Astrocyte (in vitro differentiated cells and primary cell): ENCODE measurements around the gene ERICH6. TPM values are rescaled to one million over a fixed set of nuclear protein-coding genes. Genes with fewer than 3 reads are reported as not detected.

Experiments
- DNase-seq: peaks from one replicate; pipeline ENCODE4 v3.0.0-alpha.2; 2010; ENCODE audit warnings: low read depth
- FAIRE-seq: peaks from 2 replicates; lab custom pipeline; 2011; peaks lifted over from hg19 to GRCh38; lab: Jason Lieb, UNC
- H2AFZ ChIP-seq: 2 replicates; pipeline ENCODE4 v1.6.0; 2012; ENCODE audit warnings: low read depth, low read length, inconsistent platforms
- H3K27ac ChIP-seq: 2 replicates; pipeline ENCODE4 v1.5.1; 2011; ENCODE audit warnings: low read depth, low read length, inconsistent platforms
- H3K27me3 ChIP-seq: 2 replicates; pipeline ENCODE4 v1.6.0; 2011; ENCODE audit warnings: low read length, inconsistent platforms; ENCODE audit not compliant: insufficient read depth
- H3K36me3 ChIP-seq: 2 replicates; pipeline ENCODE4 v1.5.1; 2011; ENCODE audit warnings: low read length, inconsistent platforms; ENCODE audit not compliant: insufficient read depth
- H3K4me1 ChIP-seq: 2 replicates; pipeline ENCODE4 v1.5.1; 2011; ENCODE audit warnings: low read length, inconsistent platforms; ENCODE audit not compliant: insufficient read depth
- H3K4me2 ChIP-seq: 2 replicates; pipeline ENCODE4 v1.6.0; 2012; ENCODE audit warnings: low read length, inconsistent platforms
- H3K4me3 ChIP-seq: 2 replicates; pipeline ENCODE4 v1.5.1; 2011; ENCODE audit warnings: low read depth, mild to moderate bottlenecking, low read length, inconsistent platforms; ENCODE audit not compliant: insufficient read depth
- H3K79me2 ChIP-seq: 2 replicates; pipeline ENCODE4 v1.6.0; 2012; ENCODE audit warnings: mild to moderate bottlenecking, low read length, inconsistent platforms; ENCODE audit not compliant: insufficient read depth
- H3K9ac ChIP-seq: 2 replicates; pipeline ENCODE4 v1.6.0; 2012; ENCODE audit warnings: mild to moderate bottlenecking, low read length, inconsistent platforms
- H3K9me3 ChIP-seq: 2 replicates; pipeline ENCODE4 v1.5.1; 2012; ENCODE audit warnings: low read depth, mild to moderate bottlenecking, low read length, inconsistent platforms; ENCODE audit not compliant: insufficient read depth
- H4K20me1 ChIP-seq: 2 replicates; pipeline ENCODE4 v1.6.0; 2012; ENCODE audit warnings: low read length, inconsistent platforms; ENCODE audit not compliant: insufficient read depth
- H3K27ac Mint-ChIP-seq: one replicate; pipeline ENCODE4 v1.8.0; 2021; ENCODE audit warnings: mild to moderate bottlenecking, mixed read lengths; ENCODE audit not compliant: unreplicated experiment
- H3K27me3 Mint-ChIP-seq: one replicate; pipeline ENCODE4 v1.8.0; 2021; ENCODE audit warnings: low read depth, mixed read lengths; ENCODE audit not compliant: unreplicated experiment
- H3K36me3 Mint-ChIP-seq: one replicate; pipeline ENCODE4 v1.8.0; 2021; ENCODE audit warnings: low read depth, mixed read lengths; ENCODE audit not compliant: unreplicated experiment
- H3K4me1 Mint-ChIP-seq: one replicate; pipeline ENCODE4 v1.8.0; 2021; ENCODE audit warnings: low read depth, mixed read lengths; ENCODE audit not compliant: unreplicated experiment
- H3K4me3 Mint-ChIP-seq: one replicate; pipeline ENCODE4 v1.8.0; 2021; ENCODE audit warnings: mild to moderate bottlenecking, moderate library complexity, mixed read lengths; ENCODE audit not compliant: unreplicated experiment
- H3K9me3 Mint-ChIP-seq: one replicate; pipeline ENCODE4 v1.8.0; 2021; ENCODE audit warnings: mild to moderate bottlenecking, mixed read lengths; ENCODE audit not compliant: unreplicated experiment
- EZH2 ChIP-seq: IDR thresholded peaks from 2 replicates; pipeline ENCODE4 v1.6.1; 2012; ENCODE audit warnings: mild to moderate bottlenecking, low read length, inconsistent platforms; ENCODE audit not compliant: insufficient read depth
- total RNA-seq: library from RNA; stranded (reverse); gene quantifications from 2 replicates; pipeline ENCODE4 v1.2.1, GENCODE V29; 2021
- TF ChIP-seq, protein P1 (sequence below): IDR thresholded peaks from 2 replicates; pipeline ENCODE4 v1.5.1; 2011; ENCODE audit warnings: low read depth, mild to moderate bottlenecking, inconsistent platforms, low read length, moderate library complexity; ENCODE audit not compliant: insufficient read depth

The ERICH6 gene
- total RNA-seq, 1 donor from 2014 or later: 0.09 TPM

DNA sequence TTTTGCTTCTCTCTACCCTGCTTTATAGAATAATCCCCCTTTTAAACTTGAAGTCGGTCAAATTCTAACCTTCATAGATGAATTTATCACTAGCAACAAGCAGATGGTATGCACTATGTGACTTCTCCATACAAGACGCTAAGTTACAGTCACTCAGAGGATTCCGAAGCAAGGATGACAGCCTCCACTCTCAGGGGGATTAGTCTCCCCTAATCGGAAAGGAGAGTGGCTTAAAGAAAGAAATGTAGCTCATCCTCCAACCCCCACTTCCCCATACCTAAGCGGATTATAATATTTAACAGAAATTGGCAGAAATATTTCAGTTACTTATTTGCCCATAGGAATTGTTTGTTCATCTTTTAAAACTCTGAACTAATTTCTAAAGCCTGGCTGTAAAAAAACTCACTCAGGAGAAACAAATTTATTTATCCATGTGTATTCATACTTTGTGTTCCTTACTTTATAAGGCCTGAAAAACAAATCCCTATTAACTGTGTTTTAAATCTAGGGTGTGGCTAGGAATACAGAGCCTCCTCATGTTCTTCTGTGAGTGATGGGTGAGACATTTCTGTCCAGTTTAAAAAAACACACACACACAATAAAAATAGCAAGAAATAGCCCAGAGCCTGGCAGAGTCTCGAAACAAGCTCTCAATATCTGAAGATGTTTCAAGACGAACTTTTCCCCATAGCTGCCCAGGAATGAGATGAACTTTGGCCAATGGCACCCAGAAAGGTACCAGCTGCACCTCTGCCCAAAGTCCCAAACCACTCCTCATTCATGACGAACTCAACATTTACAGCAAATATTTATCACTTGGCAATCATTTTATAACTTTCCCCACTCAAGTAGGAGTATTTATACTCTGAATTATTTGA, 40.6 kb upstream of the ERICH6 start:
- no peak overlapping the region for H3K4me3 ChIP-seq
- no peak overlapping the region for H3K27ac ChIP-seq
- H3K9me3 ChIP-seq: no peaks in the 10 kb centered on the region
- H3K79me2 ChIP-seq: peaks cover 72% of the 10 kb centered on the region
- peaks cover 23% of the 10 kb centered on the region for H3K4me1 ChIP-seq
- H3K4me2 ChIP-seq: peak overlapping the region; percentile 39
- no peak overlapping the region for H3K9ac ChIP-seq
- H4K20me1 ChIP-seq: peaks cover 67% of the 10 kb centered on the region
- peak overlapping the region; percentile 99 for H3K27ac Mint-ChIP-seq
- H2AFZ ChIP-seq: no peak overlapping the region
- H3K4me3 Mint-ChIP-seq: peak overlapping the region; percentile 9
- no peaks in the 10 kb centered on the region for H3K9me3 Mint-ChIP-seq
- H3K27me3 ChIP-seq: no peaks in the 10 kb centered on the region
- no peaks in the 10 kb centered on the region for H3K27me3 Mint-ChIP-seq
- H3K36me3 ChIP-seq: no peaks in the 10 kb centered on the region
- TF ChIP-seq, protein P1, sequence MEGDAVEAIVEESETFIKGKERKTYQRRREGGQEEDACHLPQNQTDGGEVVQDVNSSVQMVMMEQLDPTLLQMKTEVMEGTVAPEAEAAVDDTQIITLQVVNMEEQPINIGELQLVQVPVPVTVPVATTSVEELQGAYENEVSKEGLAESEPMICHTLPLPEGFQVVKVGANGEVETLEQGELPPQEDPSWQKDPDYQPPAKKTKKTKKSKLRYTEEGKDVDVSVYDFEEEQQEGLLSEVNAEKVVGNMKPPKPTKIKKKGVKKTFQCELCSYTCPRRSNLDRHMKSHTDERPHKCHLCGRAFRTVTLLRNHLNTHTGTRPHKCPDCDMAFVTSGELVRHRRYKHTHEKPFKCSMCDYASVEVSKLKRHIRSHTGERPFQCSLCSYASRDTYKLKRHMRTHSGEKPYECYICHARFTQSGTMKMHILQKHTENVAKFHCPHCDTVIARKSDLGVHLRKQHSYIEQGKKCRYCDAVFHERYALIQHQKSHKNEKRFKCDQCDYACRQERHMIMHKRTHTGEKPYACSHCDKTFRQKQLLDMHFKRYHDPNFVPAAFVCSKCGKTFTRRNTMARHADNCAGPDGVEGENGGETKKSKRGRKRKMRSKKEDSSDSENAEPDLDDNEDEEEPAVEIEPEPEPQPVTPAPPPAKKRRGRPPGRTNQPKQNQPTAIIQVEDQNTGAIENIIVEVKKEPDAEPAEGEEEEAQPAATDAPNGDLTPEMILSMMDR: no peak
- TF ChIP-seq EZH2: no peak
- FAIRE-seq (no peak), DNase-seq (no peak)
- peaks cover 69% of the 10 kb centered on the region for H3K4me1 Mint-ChIP-seq
- peaks cover 16% of the 10 kb centered on the region for H3K36me3 Mint-ChIP-seq

DNA sequence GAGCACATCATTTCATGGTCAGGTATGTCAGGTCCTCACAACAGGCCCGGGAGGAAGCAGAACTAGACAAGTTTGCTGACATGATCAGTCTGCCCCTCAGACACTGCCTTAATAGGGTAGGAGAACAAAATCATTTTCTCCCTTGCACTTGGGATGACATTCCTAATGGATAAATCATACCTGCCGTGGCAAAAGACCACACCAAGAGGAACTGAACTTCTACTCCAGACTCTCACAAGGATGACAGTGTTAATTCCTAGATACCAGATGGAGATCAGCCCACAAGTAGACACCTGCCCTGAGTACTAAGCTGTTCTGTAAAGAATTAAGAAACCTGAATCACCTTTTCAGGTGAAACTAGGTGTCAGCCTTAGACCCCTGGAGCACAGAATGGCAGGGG, 39.8 kb upstream of the ERICH6 start:
- Histone ChIP-seq H3K9me3 (no peaks in the 10 kb centered on the region), H3K36me3 (no peaks in the 10 kb centered on the region), H3K4me1 (peaks cover 28% of the 10 kb centered on the region), H3K27ac (peak overlapping the region; percentile 13), H3K4me2 (peak overlapping the region; percentile 39), H3K79me2 (peaks cover 64% of the 10 kb centered on the region), H4K20me1 (peaks cover 60% of the 10 kb centered on the region), H3K4me3 (no peak overlapping the region), H2AFZ (no peak overlapping the region), H3K27me3 (no peaks in the 10 kb centered on the region), H3K9ac (no peak overlapping the region)
- H3K27me3 Mint-ChIP-seq: no peaks in the 10 kb centered on the region
- peaks cover 16% of the 10 kb centered on the region for H3K36me3 Mint-ChIP-seq
- TF ChIP-seq, protein P1: no peak
- no peak for TF ChIP-seq EZH2
- peaks cover 70% of the 10 kb centered on the region for H3K4me1 Mint-ChIP-seq
- FAIRE-seq (no peak), DNase-seq (peak; percentile 66)
- H3K4me3 Mint-ChIP-seq: peak overlapping the region; percentile 67
- H3K9me3 Mint-ChIP-seq: no peaks in the 10 kb centered on the region
- peak overlapping the region; percentile 99 for H3K27ac Mint-ChIP-seq

DNA sequence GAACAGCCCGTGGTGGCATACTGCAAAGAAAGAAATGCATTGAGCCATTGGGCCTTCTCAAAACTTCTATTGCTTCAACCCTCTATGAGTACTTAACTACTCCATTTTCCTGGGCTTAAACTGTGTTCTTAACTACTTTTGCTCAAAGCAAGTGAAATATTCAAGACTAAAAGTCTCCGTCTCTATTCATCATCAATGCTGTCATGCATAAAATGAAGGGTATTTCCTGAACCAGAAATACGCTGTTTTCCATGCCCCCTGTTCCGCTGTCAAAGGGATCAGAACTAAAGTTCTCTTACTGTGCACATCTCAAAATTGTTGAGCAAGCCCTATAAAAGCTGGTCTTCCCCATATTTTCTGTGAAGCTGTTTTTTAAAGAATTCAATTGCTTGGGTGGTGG, 39.0 kb upstream of the ERICH6 start:
- Histone ChIP-seq H3K36me3 (no peaks in the 10 kb centered on the region), H3K4me2 (no peak overlapping the region), H2AFZ (no peak overlapping the region), H3K9ac (no peak overlapping the region), H4K20me1 (peaks cover 54% of the 10 kb centered on the region), H3K27ac (no peak overlapping the region), H3K9me3 (no peaks in the 10 kb centered on the region), H3K4me1 (peaks cover 30% of the 10 kb centered on the region), H3K27me3 (no peaks in the 10 kb centered on the region), H3K4me3 (no peak overlapping the region), H3K79me2 (peaks cover 56% of the 10 kb centered on the region)
- DNase-seq: peak; percentile 10
- TF ChIP-seq, protein P1: no peak
- TF ChIP-seq EZH2: no peak
- Mint-ChIP-seq H3K9me3 (no peaks in the 10 kb centered on the region), H3K4me3 (no peak overlapping the region), H3K27me3 (no peaks in the 10 kb centered on the region), H3K27ac (peak overlapping the region; percentile 99), H3K4me1 (peaks cover 71% of the 10 kb centered on the region), H3K36me3 (peaks cover 16% of the 10 kb centered on the region)
- no peak for FAIRE-seq
